ENCODE data around the gene CSTA. TPM values are rescaled to one million over a fixed set of nuclear protein-coding genes. Genes with fewer than 3 reads are reported as not detected.
A peak's percentile ranks its signal among the peaks of the same experiment; 100 is the strongest.

The CSTA gene
- total and polyA plus RNA-seq, 2 of the 13 experiments (the other 11 are each of a cell fraction or from before 2014, with no cell fraction given) = 3.9 to 11.0 TPM

- TF ChIP-seq PAXIP1 (CRISPR knock-in tag; conservative IDR thresholded peaks at IDR 0.05) (peak; percentile 98), ZNF782 (CRISPR knock-in tag; IDR thresholded peaks at IDR 0.05; ENCODE audit: borderline replicate concordance) (peak; percentile 14; the same call in 1 of the 2 replicates), TFE3 (CRISPR knock-in tag; IDR thresholded peaks at IDR 0.05) (peak; percentile 64; the same call in 1 of the 2 replicates), ZFP36L1 (CRISPR knock-in tag; IDR thresholded peaks at IDR 0.05) (peak; percentile 91; the same call in 1 of the 2 replicates), NR2F1 (CRISPR knock-in tag; IDR thresholded peaks at IDR 0.05) (peak; percentile 6 to 76; a peak in 2 of 4 replicates), HOXA5 (CRISPR knock-in tag; IDR thresholded peaks at IDR 0.05) (peak; percentile 61; the same call in 1 of the 2 replicates), REPIN1 (CRISPR knock-in tag; IDR thresholded peaks at IDR 0.05; ENCODE audit: borderline replicate concordance, low read depth) (peak; percentile 57; the same call in 1 of the 2 replicates), ZKSCAN8 (CRISPR knock-in tag; IDR thresholded peaks at IDR 0.05; ENCODE audit: borderline replicate concordance) (peak; percentile 90), HMGXB4 (CRISPR knock-in tag; IDR thresholded peaks at IDR 0.05; ENCODE audit: borderline replicate concordance in 1 of 2, low read depth in 1 of 2) (peak in 1 of 2 experiments; percentile 54; a peak in 1 of 4 replicates), ERF (CRISPR knock-in tag; IDR thresholded peaks at IDR 0.05) (peak; percentile 54), ZMAT3 (CRISPR knock-in tag; conservative IDR thresholded peaks at IDR 0.05) (peak; percentile 79; the same call in 1 of the 2 replicates), ATF2 (CRISPR knock-in tag; IDR thresholded peaks at IDR 0.05) (peak; percentile 90), DPF2 (CRISPR knock-in tag; IDR thresholded peaks at IDR 0.05; ENCODE audit: borderline replicate concordance, low read depth) (peak; percentile 99), ZNF441 (CRISPR knock-in tag; IDR thresholded peaks at IDR 0.05; ENCODE audit: borderline replicate concordance) (peak; percentile 63; the same call in 1 of the 2 replicates), SMAD3 (CRISPR knock-in tag; IDR thresholded peaks at IDR 0.05) (0 out of 2 replicates have a peak, but pooled peaks have one; percentile 78), KLF16 (CRISPR knock-in tag; IDR thresholded peaks at IDR 0.05) (peak in 1 of 2 experiments; percentile 82; a peak in 2 of 4 replicates), ZNF556 (CRISPR knock-in tag; IDR thresholded peaks at IDR 0.05; ENCODE audit: borderline replicate concordance) (peak; percentile 61; the same call in 1 of the 2 replicates), MTF2 (CRISPR knock-in tag; IDR thresholded peaks at IDR 0.05; ENCODE audit: borderline replicate concordance) (peak; percentile 37; the same call in 1 of the 2 replicates), ZNF501 (CRISPR knock-in tag; IDR thresholded peaks at IDR 0.05) (peak; percentile 58; the same call in 1 of the 2 replicates)
These were observed 40.7 kb downstream of the CSTA start (continued) for GRCh38 chr3:122365582-122366378.

Measured in HepG2 (cell line).